Sigmoid colon (tissue), 7 donors: ENCODE data around the gene CCDC33. TPM values are rescaled to one million over a fixed set of nuclear protein-coding genes. Genes with fewer than 3 reads are reported as not detected.

Experiments
- DNase-seq: peaks from one replicate; pipeline ENCODE4 v3.0.0-alpha.2; 2019
- H3K27ac ChIP-seq, 4 donors: fragments of 200-600 bp; sonication (generic); one replicate each; pipeline ENCODE4 v1.5.1; 2016 to 2019; ENCODE audit warnings: mild to moderate bottlenecking in 1 of 4
- H3K27me3 ChIP-seq, 3 donors: fragments of 200-600 bp; sonication (generic); one replicate each; pipeline ENCODE4 v1.5.1; 2019; ENCODE audit warnings: mild to moderate bottlenecking in 1 of 3
- H3K36me3 ChIP-seq, 4 donors: fragments of 200-600 bp; sonication (generic); one replicate each; pipeline ENCODE4 v1.5.1; 2016 to 2019
- H3K4me1 ChIP-seq, 4 donors: fragments of 200-600 bp; sonication (generic); one replicate each; pipeline ENCODE4 v1.5.1; 2017 to 2019
- H3K4me3 ChIP-seq, 4 donors: fragments of 200-600 bp; sonication (generic); one replicate each; pipeline ENCODE4 v1.5.1; 2017 to 2019; ENCODE audit warnings: mild to moderate bottlenecking in 2 of 4, moderate library complexity in 1 of 4
- H3K9me3 ChIP-seq, 4 donors: fragments of 200-600 bp in 3 of 4; sonication (generic) in 3 of 4; one replicate each; pipeline versions ENCODE4 v1.5.1 to v1.6.1; 2013 to 2019
- EP300 ChIP-seq, 4 donors: sonication (generic); formaldehyde crosslinking; IDR thresholded peaks; one replicate each; pipeline ENCODE4 v1.6.1; 2017; ENCODE audit warnings: antibody characterized with exemption in 4 of 4
- POLR2A ChIP-seq, 2 donors: fragments of 450-650 bp; IDR thresholded peaks; one replicate each; pipeline ENCODE4 v1.6.1; 2016; ENCODE audit warnings: antibody characterized with exemption in 2 of 2, mild to moderate bottlenecking in 2 of 2, moderate library complexity in 2 of 2
- POLR2AphosphoS5 ChIP-seq, 4 donors: sonication (generic); formaldehyde crosslinking; IDR thresholded peaks; one replicate each; pipeline ENCODE4 v1.6.1; 2017; ENCODE audit warnings: antibody characterized with exemption in 4 of 4
- WGBS, 2 donors: extraction: QIAGEN DNeasy Blood & Tissue Kit; methylation state at CpG; one replicate each; pipeline ENCODE4 v1.1.7; 2013; 5-methylcytosine and 5-hydroxymethylcytosine counted together
- intact Hi-C: fragments of 100-400 bp; cut with DNase I; formaldehyde crosslinking; loops from one replicate; pipeline ENCODE4 v1.15.1; 2023
- polyA plus RNA-seq, 3 donors: library from polyadenylated mRNA; stranded (reverse); fragments of 200-250 nt; gene quantifications; one replicate each; pipeline ENCODE4 v1.2.3, GENCODE V29; 2013
- total RNA-seq, 4 donors: library from RNA; depleted of rRNA; stranded (reverse); fragments of >200 nt; gene quantifications; one replicate each; pipeline ENCODE4 v1.1.0, GENCODE V29; 2016
- TF ChIP-seq, protein P1 (sequence below), 4 experiments: fragments of 450-650 bp in 3 of 4; fragments of 200-600 bp in 1 of 4; IDR thresholded peaks; one replicate each; pipeline ENCODE4 v1.5.1; 2016 to 2019; ENCODE audit warnings: antibody characterized with exemption in 4 of 4, mild to moderate bottlenecking in 3 of 4, moderate library complexity in 2 of 4
- donor health status: healthy with polysubstance abuse.
- donor health status: Bipolar disorder and iron deficiency.
- donor health status: healthy.

The CCDC33 gene
- total and polyA plus RNA-seq, 7 donors: 0.09 to 0.60 TPM; not detected in 5

DNA sequence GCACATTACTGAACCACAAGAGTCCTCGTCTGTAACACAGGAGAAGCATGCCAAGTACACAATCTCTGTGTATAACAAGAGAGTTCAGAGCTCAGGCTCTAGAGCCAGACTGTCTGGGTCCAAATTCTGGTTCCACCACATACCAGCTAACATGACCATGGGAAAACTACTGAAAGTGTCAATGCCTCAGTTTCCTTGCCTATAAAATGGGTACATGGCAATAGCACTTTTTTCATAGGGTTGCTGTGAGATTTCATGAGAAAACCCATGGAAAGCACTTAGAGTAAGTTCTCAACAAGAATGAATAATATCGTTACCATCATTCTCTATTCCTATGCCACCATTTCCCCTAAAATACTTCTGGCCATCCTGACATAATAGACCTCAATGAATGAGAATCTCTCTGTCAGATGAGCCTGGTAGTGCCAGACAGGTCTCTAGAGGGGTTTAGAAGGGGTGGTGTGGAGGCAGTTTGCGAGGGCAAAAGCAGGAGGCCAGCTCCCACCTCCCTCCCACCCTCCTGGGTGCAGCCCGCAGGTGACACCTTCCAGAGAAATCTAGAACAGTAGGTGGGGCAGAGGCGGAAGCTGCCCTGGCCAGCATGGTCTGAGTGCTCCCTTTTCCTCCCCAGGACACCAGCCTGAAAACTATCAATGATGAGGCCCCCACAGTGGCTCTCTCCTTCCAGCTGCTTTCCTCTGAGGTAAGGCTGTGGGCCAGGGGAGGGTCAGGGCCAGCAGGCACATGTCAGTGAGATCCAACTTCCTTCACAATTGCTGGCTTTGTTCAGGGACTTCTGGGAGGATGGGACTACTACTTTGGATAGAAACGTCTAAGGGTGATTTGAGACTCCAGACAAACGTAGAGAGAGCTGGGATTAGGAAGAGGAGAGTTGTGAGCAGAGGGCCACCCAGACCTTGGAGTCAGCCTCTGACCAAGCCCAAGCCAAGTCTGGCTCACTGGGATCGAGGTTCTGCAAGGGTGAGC lies 45.3 kb downstream of the CCDC33 start:
- H3K36me3 ChIP-seq: no peaks in the 10 kb centered on the region
- H3K4me3 ChIP-seq: no peak overlapping the region
- H3K9me3 ChIP-seq: no peaks in the 10 kb centered on the region
- H3K4me1 ChIP-seq: no peaks in the 10 kb centered on the region
- intact Hi-C loops: no loop called here
- peaks cover 0 to 44% (median 10%) of the 10 kb centered on the region in 3 donors for H3K27me3 ChIP-seq
- no peak for TF ChIP-seq POLR2A (IDR thresholded peaks at IDR 0.05)
- TF ChIP-seq EP300 (IDR thresholded peaks at IDR 0.05): no peak
- TF ChIP-seq, protein P1, sequence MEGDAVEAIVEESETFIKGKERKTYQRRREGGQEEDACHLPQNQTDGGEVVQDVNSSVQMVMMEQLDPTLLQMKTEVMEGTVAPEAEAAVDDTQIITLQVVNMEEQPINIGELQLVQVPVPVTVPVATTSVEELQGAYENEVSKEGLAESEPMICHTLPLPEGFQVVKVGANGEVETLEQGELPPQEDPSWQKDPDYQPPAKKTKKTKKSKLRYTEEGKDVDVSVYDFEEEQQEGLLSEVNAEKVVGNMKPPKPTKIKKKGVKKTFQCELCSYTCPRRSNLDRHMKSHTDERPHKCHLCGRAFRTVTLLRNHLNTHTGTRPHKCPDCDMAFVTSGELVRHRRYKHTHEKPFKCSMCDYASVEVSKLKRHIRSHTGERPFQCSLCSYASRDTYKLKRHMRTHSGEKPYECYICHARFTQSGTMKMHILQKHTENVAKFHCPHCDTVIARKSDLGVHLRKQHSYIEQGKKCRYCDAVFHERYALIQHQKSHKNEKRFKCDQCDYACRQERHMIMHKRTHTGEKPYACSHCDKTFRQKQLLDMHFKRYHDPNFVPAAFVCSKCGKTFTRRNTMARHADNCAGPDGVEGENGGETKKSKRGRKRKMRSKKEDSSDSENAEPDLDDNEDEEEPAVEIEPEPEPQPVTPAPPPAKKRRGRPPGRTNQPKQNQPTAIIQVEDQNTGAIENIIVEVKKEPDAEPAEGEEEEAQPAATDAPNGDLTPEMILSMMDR (IDR thresholded peaks at IDR 0.05): no peak
- no peak overlapping the region for H3K27ac ChIP-seq
- DNase-seq: no peak
- 63 to 70% methylated on average over 8 of the region's 8 CpGs for WGBS, 2 donors

GRCh38 chr15:74283368-74283767 lies 47.2 kb downstream of the CCDC33 start:
- TF ChIP-seq, protein P1 (IDR thresholded peaks at IDR 0.05): no peak
- no peak for TF ChIP-seq POLR2AphosphoS5 (IDR thresholded peaks at IDR 0.05)
- TF ChIP-seq EP300 (IDR thresholded peaks at IDR 0.05): no peak
- TF ChIP-seq POLR2A (IDR thresholded peaks at IDR 0.05): no peak
- Histone ChIP-seq H3K4me3 (no peak overlapping the region), H3K27ac (no peak overlapping the region), H3K9me3 (no peaks in the 10 kb centered on the region), H3K36me3 (no peaks in the 10 kb centered on the region), H3K4me1 (no peaks in the 10 kb centered on the region), H3K27me3 (peaks cover 0 to 34% (median 10%) of the 10 kb centered on the region in 3 donors)
- no peak for DNase-seq
- WGBS, 2 donors: 64 to 76% methylated on average over 7 of the region's 7 CpGs
- intact Hi-C loops: no loop called here

DNA sequence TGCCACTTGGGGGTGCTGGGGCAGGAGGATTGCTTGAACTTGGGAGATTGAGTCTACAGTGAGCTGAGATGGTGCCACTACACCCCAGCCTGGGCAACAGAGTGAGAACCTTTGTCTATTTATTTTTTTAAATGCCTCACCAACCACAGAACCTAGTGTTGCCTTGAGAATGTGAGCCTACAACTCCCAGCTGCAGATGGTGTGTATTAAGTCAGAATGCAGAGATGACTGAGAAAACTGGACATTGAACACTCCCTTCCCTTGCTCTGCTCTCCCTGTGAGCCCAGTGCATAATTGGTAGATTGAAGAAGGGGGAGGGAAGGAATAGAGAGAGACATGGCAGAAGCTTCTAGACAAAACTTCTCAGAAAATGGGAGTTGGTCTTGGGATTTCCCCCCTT lies 53.5 kb downstream of the CCDC33 start:
- Histone ChIP-seq H3K27me3 (peaks cover 0 to 6% (median 4%) of the 10 kb centered on the region in 3 donors), H3K9me3 (no peaks in the 10 kb centered on the region), H3K27ac (no peak overlapping the region), H3K4me1 (no peaks in the 10 kb centered on the region), H3K36me3 (no peaks in the 10 kb centered on the region), H3K4me3 (no peak overlapping the region)
- TF ChIP-seq POLR2A (IDR thresholded peaks at IDR 0.05) (no peak), EP300 (IDR thresholded peaks at IDR 0.05) (no peak), POLR2AphosphoS5 (IDR thresholded peaks at IDR 0.05) (no peak)
- TF ChIP-seq, protein P1 (IDR thresholded peaks at IDR 0.05): no peak
- intact Hi-C loops: no loop called here
- no peak for DNase-seq

DNA sequence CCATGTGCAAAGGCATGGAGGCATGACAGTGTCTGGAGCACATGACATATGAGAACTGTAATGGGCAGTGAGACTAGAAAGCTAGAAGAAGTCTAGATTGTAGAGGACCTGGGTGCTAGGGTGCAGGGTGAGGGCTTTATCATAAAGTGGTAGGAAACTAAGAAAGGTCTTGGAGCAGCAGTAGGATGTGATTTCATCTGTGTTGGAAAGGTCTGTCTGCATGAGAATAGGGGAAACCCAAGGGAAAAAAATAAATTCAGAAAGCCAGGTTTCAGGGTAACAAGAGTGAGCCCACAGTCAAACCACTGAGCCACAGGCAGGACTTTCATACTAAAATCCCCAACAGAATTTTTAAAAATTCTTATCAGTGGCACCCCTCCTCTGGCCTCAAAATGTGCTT lies 54.5 kb downstream of the CCDC33 start:
- Histone ChIP-seq H3K27ac (no peak overlapping the region), H3K4me3 (no peak overlapping the region), H3K4me1 (no peaks in the 10 kb centered on the region), H3K27me3 (peaks cover 0 to 8% (median 6%) of the 10 kb centered on the region in 3 donors), H3K36me3 (no peaks in the 10 kb centered on the region), H3K9me3 (no peaks in the 10 kb centered on the region)
- no peak for DNase-seq
- intact Hi-C loops: no loop called here
- no peak for TF ChIP-seq EP300 (IDR thresholded peaks at IDR 0.05)
- TF ChIP-seq POLR2AphosphoS5 (IDR thresholded peaks at IDR 0.05): no peak
- no peak for TF ChIP-seq POLR2A (IDR thresholded peaks at IDR 0.05)
- TF ChIP-seq, protein P1 (IDR thresholded peaks at IDR 0.05): no peak
